Measurements from ENCODE around the gene MSH3.
"Not testable (repeated sequence)": the region's sequence is repeated elsewhere in the genome, so short reads cannot be mapped to it uniquely, and the experiment has no call there.

The MSH3 gene

DNA sequence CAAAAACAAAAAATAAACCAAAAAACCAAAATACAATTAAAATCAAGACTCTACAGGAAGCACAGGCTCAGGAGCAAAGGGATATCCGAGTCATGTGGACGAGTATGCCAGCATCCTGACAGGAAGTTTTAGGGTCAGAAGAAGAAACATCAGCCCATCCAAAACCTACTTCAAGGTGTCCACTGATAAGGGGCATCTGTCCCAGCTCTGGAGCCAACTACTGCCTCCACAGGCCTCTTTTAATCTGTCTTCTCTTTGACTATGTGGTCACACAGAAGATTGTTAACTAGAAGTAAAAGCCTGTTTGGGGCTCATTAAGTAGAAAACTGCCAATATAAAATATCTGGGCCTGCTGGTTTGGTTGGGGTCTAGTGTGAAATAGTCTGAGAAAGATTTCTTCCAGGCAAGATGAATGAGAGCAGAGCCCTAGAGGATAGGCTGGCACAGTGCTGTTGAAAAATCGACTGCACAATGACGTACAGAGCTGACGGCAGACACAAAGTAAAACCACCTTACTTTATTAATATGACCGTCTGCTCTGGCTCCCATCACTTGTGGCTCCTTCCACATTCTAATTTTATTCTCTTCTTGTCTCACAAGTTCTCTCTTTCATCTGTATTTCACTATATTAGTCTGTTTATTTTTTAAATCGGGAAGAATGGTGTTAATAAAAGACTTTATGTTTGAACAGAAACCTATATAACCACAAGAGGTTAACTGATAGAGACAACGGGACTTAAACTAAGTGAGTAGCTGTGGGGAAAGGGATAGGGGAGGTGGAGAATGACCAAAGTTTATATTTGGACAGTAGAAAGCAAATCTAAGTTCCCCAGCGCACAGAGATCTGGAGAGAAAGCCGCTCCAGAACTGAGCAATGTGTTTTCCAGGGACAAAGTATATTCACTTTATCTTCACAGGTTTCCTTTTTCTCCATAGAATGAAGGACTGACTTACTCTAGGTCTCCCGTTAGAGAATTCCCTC, 22.9 kb upstream of the MSH3 start:
- in situ Hi-C loops (cut with MboI; ENCODE audit: low sequenced_read_pairs) = no loop called here
- Histone ChIP-seq H3K36me3 (replicated peaks) (peaks cover 54% of the 10 kb centered on the region), H3K4me3 (no peak overlapping the region), H3K4me1 (no peaks in the 10 kb centered on the region; the same call in 1 of the 2 replicates), H3K9me3 (no peaks in the 10 kb centered on the region), H3K27me3 (ENCODE audit: low read depth) (no peaks in the 10 kb centered on the region)
- DNase-seq (ENCODE audit: low spot score in 2 of 2) = no peak

DNA sequence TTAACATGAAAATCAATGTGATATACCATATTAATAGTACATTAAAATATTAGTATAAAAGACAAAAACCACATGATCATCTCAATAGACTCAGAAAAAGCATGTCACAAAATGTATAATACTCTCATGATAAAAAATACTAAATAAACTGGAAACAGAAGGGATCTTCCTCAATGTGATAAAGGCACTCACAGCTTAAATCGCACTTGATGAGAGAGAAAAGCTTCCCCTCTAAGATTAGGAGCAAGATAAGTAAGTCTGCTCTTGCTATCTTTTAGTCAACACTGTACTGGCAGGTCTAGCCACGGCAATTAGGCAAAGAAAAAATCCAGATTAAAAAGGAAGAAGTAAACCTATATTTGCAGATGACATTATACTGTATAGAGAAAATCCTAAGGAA, 21.8 kb upstream of the MSH3 start:
- no peaks in the 10 kb centered on the region for H3K27me3 ChIP-seq (ENCODE audit: low read depth)
- H3K9me3 ChIP-seq = no peaks in the 10 kb centered on the region
- H3K4me1 ChIP-seq = no peaks in the 10 kb centered on the region; the same call in 1 of the 2 replicates
- no peak for DNase-seq (ENCODE audit: low spot score in 2 of 2)
- H3K4me3 ChIP-seq = no peak overlapping the region
- peaks cover 62% of the 10 kb centered on the region for H3K36me3 ChIP-seq (replicated peaks)
- in situ Hi-C loops (cut with MboI; ENCODE audit: low sequenced_read_pairs) = no loop called here

DNA sequence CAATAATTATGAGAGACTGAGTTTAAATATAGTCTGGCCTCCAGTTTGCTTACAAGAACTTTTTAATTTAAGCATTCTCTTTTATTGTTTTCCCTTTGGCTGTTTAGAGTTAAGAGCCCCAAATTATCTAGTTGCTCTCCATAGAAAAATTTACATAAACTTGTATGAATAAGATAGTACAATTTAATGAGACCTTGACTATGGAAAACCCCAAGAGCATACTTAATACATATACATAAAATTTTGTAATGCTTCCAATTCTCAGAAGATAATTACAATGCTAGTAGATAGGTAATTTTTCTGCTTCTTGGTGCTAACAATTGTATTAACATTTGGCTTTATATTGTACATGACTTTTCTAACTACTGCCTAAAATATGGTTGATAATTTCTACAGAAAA, 20.3 kb upstream of the MSH3 start:
- no peak for DNase-seq (ENCODE audit: low spot score in 2 of 2)
- in situ Hi-C loops (cut with MboI; ENCODE audit: low sequenced_read_pairs) = no loop called here

DNA sequence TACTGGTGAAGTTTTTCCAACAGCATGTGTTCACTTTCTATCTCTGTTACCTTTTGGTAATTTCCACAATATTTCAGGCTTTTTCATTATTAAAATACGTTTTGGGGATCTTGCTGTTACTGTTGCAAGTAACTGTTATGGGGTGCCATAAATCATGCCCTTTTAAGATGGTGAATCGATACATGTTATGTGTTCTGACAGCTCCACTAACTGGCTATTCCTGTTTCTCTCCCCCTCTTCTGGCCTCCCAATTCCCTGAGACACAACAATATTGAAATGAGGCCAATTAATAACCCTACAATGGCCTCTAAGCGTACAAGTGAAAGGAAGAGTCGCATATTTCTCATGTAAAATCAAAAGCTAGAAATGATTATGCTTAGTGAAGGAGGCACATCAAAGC, 13.1 kb upstream of the MSH3 start:
- Histone ChIP-seq H3K27me3 (ENCODE audit: low read depth) (no peaks in the 10 kb centered on the region), H3K4me3 (no peak overlapping the region), H3K4me1 (no peaks in the 10 kb centered on the region), H3K9me3 (no peaks in the 10 kb centered on the region), H3K36me3 (replicated peaks) (peaks cover 87% of the 10 kb centered on the region)
- no peak for DNase-seq (ENCODE audit: low spot score in 2 of 2)
- in situ Hi-C loops (cut with MboI; ENCODE audit: low sequenced_read_pairs) = no loop called here

More for the DNA sequence above, 20.3 kb upstream of the MSH3 start:
- Histone ChIP-seq H3K9me3 (no peaks in the 10 kb centered on the region), H3K4me1 (no peaks in the 10 kb centered on the region; the same call in 1 of the 2 replicates), H3K27me3 (ENCODE audit: low read depth) (no peaks in the 10 kb centered on the region), H3K36me3 (replicated peaks) (peaks cover 74% of the 10 kb centered on the region), H3K4me3 (no peak overlapping the region)

DNA sequence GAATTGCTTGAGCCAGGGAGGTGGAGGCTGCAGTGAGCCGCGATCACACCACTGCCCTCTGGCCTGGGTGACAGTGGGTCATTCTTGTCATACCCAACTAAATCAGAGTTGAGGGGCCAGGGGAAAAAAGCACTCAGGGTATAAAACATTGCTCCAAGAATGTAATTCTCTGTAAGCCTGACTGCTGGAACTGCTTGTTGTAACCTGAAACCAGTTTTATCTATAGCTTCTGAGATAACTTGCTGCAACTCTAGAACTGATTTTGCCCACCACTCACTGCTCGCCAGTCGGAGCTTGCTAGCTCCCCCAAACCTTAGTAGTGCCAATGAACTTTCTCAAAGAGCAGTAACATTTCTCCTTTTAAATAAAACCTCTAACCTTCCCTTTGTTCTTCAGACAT, 9.6 kb upstream of the MSH3 start:
- Histone ChIP-seq H3K27me3 (ENCODE audit: low read depth) (no peaks in the 10 kb centered on the region), H3K9me3 (no peaks in the 10 kb centered on the region), H3K4me1 (no peaks in the 10 kb centered on the region), H3K4me3 (no peak overlapping the region), H3K36me3 (replicated peaks) (peaks cover 55% of the 10 kb centered on the region)
- DNase-seq (ENCODE audit: low spot score in 2 of 2) = no peak
- in situ Hi-C loops (cut with MboI; ENCODE audit: low sequenced_read_pairs) = no loop called here

DNA sequence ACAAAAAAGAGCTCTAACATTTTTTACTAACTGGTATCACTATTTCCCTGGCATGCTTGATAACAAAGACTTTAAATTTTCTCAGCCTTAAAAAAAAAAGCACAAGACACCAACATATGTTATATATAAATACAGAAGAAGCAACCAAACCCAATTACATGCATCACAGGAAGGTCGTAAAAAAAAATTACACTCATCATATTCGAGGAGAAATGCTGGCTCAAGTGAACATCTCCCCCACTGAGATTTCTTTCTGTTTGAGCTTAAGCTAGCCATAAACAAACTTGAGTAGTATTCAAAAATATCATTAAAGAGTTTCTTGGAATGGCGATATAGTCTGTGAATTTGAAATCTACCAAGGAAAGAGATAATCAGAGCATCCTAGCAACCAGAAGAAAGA, 7.5 kb upstream of the MSH3 start:
- Histone ChIP-seq H3K9me3 (no peaks in the 10 kb centered on the region), H3K4me1 (no peaks in the 10 kb centered on the region), H3K4me3 (no peak overlapping the region), H3K36me3 (replicated peaks) (peaks cover 35% of the 10 kb centered on the region), H3K27me3 (ENCODE audit: low read depth) (no peaks in the 10 kb centered on the region)
- in situ Hi-C loops (cut with MboI; ENCODE audit: low sequenced_read_pairs) = no loop called here
- DNase-seq (ENCODE audit: low spot score in 2 of 2) = no peak

DNA sequence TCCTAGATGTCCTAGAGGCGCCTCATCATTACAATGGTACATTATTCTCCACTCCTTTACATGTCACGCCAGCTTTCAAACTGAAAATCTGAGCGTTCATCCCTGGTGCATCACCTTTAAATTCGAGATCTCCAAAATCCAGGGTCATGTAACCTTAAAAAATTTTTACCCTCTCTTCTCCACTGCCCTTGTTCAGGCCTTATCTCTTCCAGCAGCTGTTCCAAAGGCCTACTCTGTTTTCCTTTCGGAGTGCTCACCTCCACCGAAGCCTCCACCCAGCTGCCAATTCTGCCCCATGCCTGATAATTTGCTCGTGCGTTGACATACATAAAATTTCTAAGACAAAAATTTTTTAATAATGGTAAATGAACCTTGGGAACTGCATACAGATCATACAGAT, 950 bp upstream of the MSH3 start:
- H3K4me1 ChIP-seq = peaks cover 4% of the 10 kb centered on the region
- H3K27me3 ChIP-seq (ENCODE audit: low read depth) = no peaks in the 10 kb centered on the region
- peaks cover 8% of the 10 kb centered on the region for H3K36me3 ChIP-seq (replicated peaks)
- H3K4me3 ChIP-seq = peak overlapping the region; percentile 99
- no peak for DNase-seq (ENCODE audit: low spot score in 2 of 2)
- no peaks in the 10 kb centered on the region for H3K9me3 ChIP-seq
- in situ Hi-C loops (cut with MboI; ENCODE audit: low sequenced_read_pairs) = loop anchor here (25.0 kb wide), 2 partner anchors 316 to 566 kb away; no protein-coding TSS in a partner anchor

DNA sequence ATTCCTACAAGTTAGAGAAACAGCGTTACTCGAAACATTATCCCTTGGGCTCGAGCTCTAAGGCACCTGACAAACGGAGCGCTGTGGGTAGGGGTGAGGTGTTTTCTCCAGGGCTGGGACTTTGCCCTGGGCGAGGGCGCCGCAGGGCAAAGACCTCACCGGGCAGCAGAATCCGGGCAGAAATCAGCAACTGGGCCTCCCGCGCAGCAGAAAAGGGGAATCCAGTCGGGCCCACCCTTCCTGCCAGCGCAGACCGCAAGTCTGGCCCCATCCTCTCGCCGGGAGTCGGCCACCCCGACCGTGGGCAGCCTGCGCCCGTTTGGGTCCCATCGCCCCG, 430 bp upstream of the MSH3 start:
- in situ Hi-C loops (cut with MboI; ENCODE audit: low sequenced_read_pairs) = loop anchor here (25.0 kb wide), 2 partner anchors 317 to 567 kb away; no protein-coding TSS in a partner anchor
- Histone ChIP-seq H3K36me3 (replicated peaks) (peaks cover 11% of the 10 kb centered on the region), H3K27me3 (ENCODE audit: low read depth) (no peaks in the 10 kb centered on the region), H3K4me1 (peaks cover 4% of the 10 kb centered on the region), H3K4me3 (peak overlapping the region; percentile 99), H3K9me3 (no peaks in the 10 kb centered on the region)
- peak in 1 of 2 experiments; percentile 37 for DNase-seq (ENCODE audit: low spot score in 2 of 2)

DNA sequence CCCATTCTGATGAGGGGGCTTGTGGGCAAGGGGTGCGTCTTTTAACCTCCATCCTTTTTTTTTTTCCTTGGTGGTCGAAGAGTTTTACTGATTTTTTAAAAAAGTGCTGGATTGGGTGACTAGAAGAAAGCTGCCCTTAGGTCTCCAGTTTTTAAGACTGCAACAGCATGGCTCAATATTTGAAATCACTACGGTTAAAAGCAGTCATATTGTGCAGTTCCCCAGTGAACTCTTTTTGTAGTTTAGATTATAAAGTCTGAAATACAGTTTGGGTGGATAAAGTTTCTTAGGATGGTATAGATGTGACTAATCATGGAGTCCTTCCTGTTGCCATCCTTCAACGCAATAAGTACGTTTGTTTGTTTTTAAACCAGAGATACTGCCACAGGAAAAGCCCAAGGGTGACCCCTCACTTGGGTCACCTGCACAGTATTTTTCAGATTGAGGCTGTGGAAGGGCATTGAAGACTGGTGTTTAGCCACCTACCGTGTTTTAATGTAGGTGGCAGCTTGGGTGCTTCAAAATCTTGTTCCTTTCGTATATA, 851 bp downstream of the MSH3 start:
- Histone ChIP-seq H3K4me3 (peak overlapping the region; percentile 99), H3K36me3 (replicated peaks) (peaks cover 23% of the 10 kb centered on the region), H3K4me1 (peaks cover 4% of the 10 kb centered on the region), H3K27me3 (ENCODE audit: low read depth) (no peaks in the 10 kb centered on the region), H3K9me3 (no peaks in the 10 kb centered on the region)
- in situ Hi-C loops (cut with MboI; ENCODE audit: low sequenced_read_pairs) = loop anchor here (25.0 kb wide), 2 partner anchors 318 to 568 kb away; no protein-coding TSS in a partner anchor
- DNase-seq (ENCODE audit: low spot score in 2 of 2) = no peak

DNA sequence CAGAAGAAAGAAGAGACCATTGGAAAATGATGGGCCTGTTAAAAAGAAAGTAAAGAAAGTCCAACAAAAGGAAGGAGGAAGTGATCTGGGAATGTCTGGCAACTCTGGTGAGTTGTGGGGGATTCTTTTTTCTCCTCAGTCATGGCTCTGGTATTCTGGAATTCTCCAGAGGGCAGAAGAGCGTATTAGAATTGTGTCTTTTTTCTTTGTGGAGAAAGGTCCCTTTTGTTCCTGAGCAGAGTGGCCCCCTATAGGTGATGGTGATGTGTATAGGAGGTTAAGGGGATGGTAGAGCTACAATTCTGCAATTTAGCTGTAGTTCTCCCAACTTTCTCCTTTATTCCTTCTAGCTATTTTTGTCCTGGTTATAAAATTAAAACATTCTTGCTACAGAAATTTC, 2.0 kb downstream of the MSH3 start:
- Histone ChIP-seq H3K27me3 (ENCODE audit: low read depth) (no peaks in the 10 kb centered on the region), H3K4me1 (peaks cover 4% of the 10 kb centered on the region), H3K36me3 (replicated peaks) (peaks cover 32% of the 10 kb centered on the region), H3K9me3 (no peaks in the 10 kb centered on the region), H3K4me3 (no peak overlapping the region)
- in situ Hi-C loops (cut with MboI; ENCODE audit: low sequenced_read_pairs) = loop anchor here (25.0 kb wide), 2 partner anchors 319 to 569 kb away; no protein-coding TSS in a partner anchor
- DNase-seq (ENCODE audit: low spot score in 2 of 2) = peak in 1 of 2 experiments; percentile 17

DNA sequence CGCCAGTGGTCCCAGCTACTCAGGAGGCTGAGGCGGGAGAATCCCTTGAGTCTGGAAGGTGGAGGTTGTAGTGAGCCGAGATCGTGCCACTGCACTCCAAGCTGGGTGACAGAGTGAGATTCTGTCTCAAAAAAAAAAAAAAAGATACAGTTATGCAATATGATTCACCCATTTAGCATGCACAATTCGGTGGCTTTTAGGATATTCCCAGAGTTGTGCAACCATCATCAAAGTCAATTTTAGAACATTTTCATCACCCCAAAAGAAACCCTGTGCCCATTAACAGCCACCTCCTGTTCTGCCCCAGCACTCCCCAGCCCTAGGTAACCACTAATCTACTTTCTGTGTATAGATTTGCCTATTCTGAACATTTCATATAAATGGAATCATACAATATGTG, 4.7 kb downstream of the MSH3 start:
- H3K36me3 ChIP-seq (replicated peaks) = peaks cover 34% of the 10 kb centered on the region
- peaks cover 4% of the 10 kb centered on the region for H3K4me1 ChIP-seq
- H3K27me3 ChIP-seq (ENCODE audit: low read depth) = no peaks in the 10 kb centered on the region
- DNase-seq (ENCODE audit: low spot score in 2 of 2) = no peak
- no peak overlapping the region for H3K4me3 ChIP-seq
- H3K9me3 ChIP-seq = no peaks in the 10 kb centered on the region
- in situ Hi-C loops (cut with MboI; ENCODE audit: low sequenced_read_pairs) = loop anchor here (25.0 kb wide), 2 partner anchors 322 to 572 kb away; no protein-coding TSS in a partner anchor

DNA sequence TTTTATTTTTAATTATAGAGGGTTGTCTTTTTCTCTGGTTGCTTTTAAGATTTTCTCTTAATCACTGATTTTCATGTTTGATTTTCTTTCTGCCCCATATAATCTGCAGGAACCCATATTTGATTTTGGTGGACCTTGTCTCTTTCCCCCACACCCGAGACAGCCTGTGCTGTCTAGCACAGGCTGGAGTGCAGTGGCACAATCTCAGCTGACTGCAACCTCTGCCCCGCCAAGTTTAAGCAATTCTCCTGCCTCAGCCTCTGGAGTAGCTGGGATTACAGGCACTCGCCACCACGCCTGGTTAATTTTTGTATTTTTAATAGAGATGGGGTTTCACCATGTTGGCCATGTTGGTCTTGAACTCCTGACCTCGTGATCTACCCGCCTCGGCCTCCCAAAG, 6.2 kb downstream of the MSH3 start:
- in situ Hi-C loops (cut with MboI; ENCODE audit: low sequenced_read_pairs) = loop anchor here (25.0 kb wide), 2 partner anchors 323 to 573 kb away; no protein-coding TSS in a partner anchor
- peaks cover 41% of the 10 kb centered on the region for H3K36me3 ChIP-seq (replicated peaks)
- not testable (repeated sequence) for H3K4me1 ChIP-seq; H3K4me3 ChIP-seq; H3K27me3 ChIP-seq (ENCODE audit: low read depth); DNase-seq (ENCODE audit: low spot score in 2 of 2); H3K9me3 ChIP-seq

DNA sequence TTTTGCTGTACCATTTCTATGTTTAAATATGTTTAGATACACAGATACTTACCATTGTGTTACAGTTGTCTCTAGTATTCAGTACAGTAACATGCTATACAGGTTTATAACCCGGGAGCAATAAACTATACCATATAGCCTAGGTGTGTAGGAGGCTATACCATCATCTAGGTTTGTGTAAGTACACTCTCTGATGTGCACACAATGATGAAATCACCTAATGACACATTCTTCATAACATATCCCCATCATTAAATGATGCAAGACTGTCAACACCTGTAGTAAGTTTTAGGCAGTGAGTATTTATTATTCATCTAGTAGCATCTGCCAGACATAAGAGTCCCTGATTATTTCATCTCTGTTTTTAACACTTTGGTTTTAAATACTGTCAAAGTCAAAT, 7.7 kb downstream of the MSH3 start:
- H3K4me1 ChIP-seq = no peaks in the 10 kb centered on the region
- in situ Hi-C loops (cut with MboI; ENCODE audit: low sequenced_read_pairs) = loop anchor here (25.0 kb wide), 2 partner anchors 325 to 575 kb away; no protein-coding TSS in a partner anchor
- H3K36me3 ChIP-seq (replicated peaks) = peaks cover 52% of the 10 kb centered on the region
- no peak overlapping the region for H3K4me3 ChIP-seq
- no peak for DNase-seq (ENCODE audit: low spot score in 2 of 2)
- H3K9me3 ChIP-seq = no peaks in the 10 kb centered on the region
- no peaks in the 10 kb centered on the region for H3K27me3 ChIP-seq (ENCODE audit: low read depth)

DNA sequence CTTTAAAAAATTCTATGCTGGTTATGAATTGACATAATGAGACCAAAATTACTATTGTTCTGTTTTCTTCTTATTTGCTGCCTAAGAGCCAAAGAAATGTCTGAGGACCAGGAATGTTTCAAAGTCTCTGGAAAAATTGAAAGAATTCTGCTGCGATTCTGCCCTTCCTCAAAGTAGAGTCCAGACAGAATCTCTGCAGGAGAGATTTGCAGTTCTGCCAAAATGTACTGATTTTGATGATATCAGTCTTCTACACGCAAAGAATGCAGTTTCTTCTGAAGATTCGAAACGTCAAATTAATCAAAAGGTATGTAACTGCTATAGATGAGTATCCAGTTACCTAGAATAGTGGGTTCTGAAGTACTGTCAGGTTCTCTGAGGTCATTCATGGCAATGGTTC, 10.6 kb downstream of the MSH3 start:
- no peak overlapping the region for H3K4me3 ChIP-seq
- H3K36me3 ChIP-seq (replicated peaks) = peaks cover 34% of the 10 kb centered on the region
- in situ Hi-C loops (cut with MboI; ENCODE audit: low sequenced_read_pairs) = loop anchor here (25.0 kb wide), 2 partner anchors 328 to 578 kb away; no protein-coding TSS in a partner anchor

More for the DNA sequence above, 10.6 kb downstream of the MSH3 start:
- Histone ChIP-seq H3K9me3 (no peaks in the 10 kb centered on the region), H3K27me3 (ENCODE audit: low read depth) (no peaks in the 10 kb centered on the region), H3K4me1 (no peaks in the 10 kb centered on the region)
- no peak for DNase-seq (ENCODE audit: low spot score in 2 of 2)
